GDM1 (cell line): ENCODE data around the gene RAB5IF.
"Not testable (repeated sequence)": the region's sequence is repeated elsewhere in the genome, so short reads cannot be mapped to it uniquely, and the experiment has no call there.

Source experiments
- DNase-seq: peaks from one replicate; lab custom pipeline; 2025; lab: John Stamatoyannopoulos, UW

RAB5IF gene

GRCh38 chr20:36629719-36630681 is 24.4 kb downstream of the RAB5IF start:
- DNase-seq: peak; percentile 43

GRCh38 chr20:36631646-36632045 is 26.1 kb downstream of the RAB5IF start:
- DNase-seq: no peak

GRCh38 chr20:36632147-36632486 is 26.5 kb downstream of the RAB5IF start:
- DNase-seq: no peak

GRCh38 chr20:36632487-36633284 is 27.1 kb downstream of the RAB5IF start:
- no peak for DNase-seq

GRCh38 chr20:36633285-36633772 is 27.8 kb downstream of the RAB5IF start:
- no peak for DNase-seq

GRCh38 chr20:36634342-36634741 is 28.8 kb downstream of the RAB5IF start:
- no peak for DNase-seq

GRCh38 chr20:36638876-36639400 is 33.4 kb downstream of the RAB5IF start:
- DNase-seq: not testable (repeated sequence)

GRCh38 chr20:36641506-36641843 is 35.9 kb downstream of the RAB5IF start:
- DNase-seq: no peak

- peak; percentile 40 for DNase-seq
Measured at GRCh38 chr20:36642136-36642535, 36.6 kb downstream of the RAB5IF start.

GRCh38 chr20:36644032-36644705 is 38.6 kb downstream of the RAB5IF start:
- no peak for DNase-seq

GRCh38 chr20:36644706-36645095 is 39.1 kb downstream of the RAB5IF start:
- DNase-seq: no peak

GRCh38 chr20:36645353-36645752 is 39.8 kb downstream of the RAB5IF start:
- DNase-seq: no peak

- DNase-seq: peak; percentile 84
Measured at GRCh38 chr20:36645998-36646397, 40.4 kb downstream of the RAB5IF start, which contains the start of gene SLA2. Gene SLA2, minus strand, starts transcription at chr20:36646196. Its CDS starts 4,861 bp downstream, at chr20:36641335.

GRCh38 chr20:36646678-36647077 is 41.1 kb downstream of the RAB5IF start:
- no peak for DNase-seq

GRCh38 chr20:36647196-36648121 is 41.9 kb downstream of the RAB5IF start:
- no peak for DNase-seq

GRCh38 chr20:36653456-36653855 is 47.9 kb downstream of the RAB5IF start:
- no peak for DNase-seq

- DNase-seq: no peak
Measured at GRCh38 chr20:36654506-36654905, 48.9 kb downstream of the RAB5IF start.

- DNase-seq: no peak
Measured at GRCh38 chr20:36655004-36655403, 49.4 kb downstream of the RAB5IF start.

- no peak for DNase-seq
Measured at GRCh38 chr20:36656733-36657132, 51.2 kb downstream of the RAB5IF start.

- peak; percentile 2 for DNase-seq
Measured at GRCh38 chr20:36658300-36658699, 52.7 kb downstream of the RAB5IF start.
